ENCODE results near the gene RPS6KL1. TPM values are rescaled to one million over a fixed set of nuclear protein-coding genes. Genes with fewer than 3 reads are reported as not detected.
A peak's percentile ranks its signal among the peaks of the same experiment; 100 is the strongest.

RPS6KL1 gene
- total RNA-seq, 2 donors from 2014 or later, result 4.4 to 10.4 TPM

- H3K27me3 Mint-ChIP-seq (ENCODE audit: insufficient read depth), result no peaks in the 10 kb centered on the region
- Histone ChIP-seq H3K36me3 (ENCODE audit: control insufficient read depth, insufficient read depth, low read length) (no peaks in the 10 kb centered on the region), H3K27ac (ENCODE audit: low read depth, low read length) (no peak overlapping the region), H3K9ac (ENCODE audit: extremely low read depth, low read length, poor library complexity, severe bottlenecking) (no peak overlapping the region), H3K4me3 (ENCODE audit: low read length) (no peak overlapping the region), H3K4me1 (ENCODE audit: control insufficient read depth, insufficient read depth, low read length) (no peaks in the 10 kb centered on the region), H3K9me3 (ENCODE audit: control insufficient read depth, low read length) (no peaks in the 10 kb centered on the region), H3K27me3 (ENCODE audit: control insufficient read depth, insufficient read depth, low read length, poor library complexity, severe bottlenecking) (no peaks in the 10 kb centered on the region)
- 73 to 74% methylated on average over 12 to 17 of the region's 17 CpGs for WGBS, 2 experiments (ENCODE audit: insufficient coverage in 1 of 2, insufficient read length in 1 of 2)
- peak; percentile 85 for TF ChIP-seq CTCF (conservative IDR thresholded peaks at IDR 0.05)
- peak overlapping the region; percentile 44 for H3K27ac Mint-ChIP-seq
- no peak overlapping the region for H3K4me3 Mint-ChIP-seq
- H3K36me3 Mint-ChIP-seq (ENCODE audit: low read depth), result no peaks in the 10 kb centered on the region
- peaks cover 15% of the 10 kb centered on the region for H3K4me1 Mint-ChIP-seq
- no peaks in the 10 kb centered on the region for H3K9me3 Mint-ChIP-seq
- peak; percentile 95 for DNase-seq
Measured at GRCh38 chr14:74945261-74945851, 22.3 kb upstream of the RPS6KL1 start.

DNA sequence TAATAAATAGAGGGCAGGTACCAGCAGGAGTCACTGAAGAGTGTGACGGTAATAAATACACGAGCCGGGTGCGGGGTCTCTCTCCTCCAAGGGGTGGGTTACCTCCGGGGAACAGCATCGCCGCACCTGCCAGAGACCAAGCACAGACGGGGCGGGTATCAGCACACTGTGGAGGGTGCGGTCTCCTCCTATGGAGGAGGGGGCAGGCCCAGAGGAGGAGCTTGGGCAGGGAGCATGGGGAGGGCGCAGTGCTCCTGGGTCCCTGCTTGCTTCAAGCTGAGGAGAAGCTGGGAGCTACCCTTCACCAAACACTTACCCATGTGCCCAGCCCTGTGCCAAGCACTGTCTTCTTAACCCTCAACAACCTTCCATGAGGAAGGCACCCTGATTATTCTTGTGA, 19.5 kb upstream of the RPS6KL1 start:
- 94 to 97% methylated on average over 5 to 10 of the region's 11 CpGs for WGBS, 2 experiments (ENCODE audit: insufficient coverage in 1 of 2, insufficient read length in 1 of 2)
- Histone ChIP-seq H3K4me1 (ENCODE audit: control insufficient read depth, insufficient read depth, low read length) (no peaks in the 10 kb centered on the region), H3K36me3 (ENCODE audit: control insufficient read depth, insufficient read depth, low read length) (no peaks in the 10 kb centered on the region), H3K9ac (ENCODE audit: extremely low read depth, low read length, poor library complexity, severe bottlenecking) (no peak overlapping the region), H3K9me3 (ENCODE audit: control insufficient read depth, low read length) (no peaks in the 10 kb centered on the region), H3K4me3 (ENCODE audit: low read length) (no peak overlapping the region), H3K27ac (ENCODE audit: low read depth, low read length) (no peak overlapping the region), H3K27me3 (ENCODE audit: control insufficient read depth, insufficient read depth, low read length, poor library complexity, severe bottlenecking) (no peaks in the 10 kb centered on the region)
- Mint-ChIP-seq H3K9me3 (no peaks in the 10 kb centered on the region), H3K27ac (no peak overlapping the region), H3K27me3 (ENCODE audit: insufficient read depth) (peaks cover 2% of the 10 kb centered on the region), H3K36me3 (ENCODE audit: low read depth) (no peaks in the 10 kb centered on the region), H3K4me3 (no peak overlapping the region), H3K4me1 (peaks cover 8% of the 10 kb centered on the region)
- TF ChIP-seq CTCF (conservative IDR thresholded peaks at IDR 0.05), result no peak
- no peak for DNase-seq

- Mint-ChIP-seq H3K27ac (peak overlapping the region; percentile 12), H3K4me3 (no peak overlapping the region), H3K27me3 (ENCODE audit: insufficient read depth) (peaks cover 2% of the 10 kb centered on the region), H3K9me3 (no peaks in the 10 kb centered on the region), H3K4me1 (peaks cover 8% of the 10 kb centered on the region), H3K36me3 (ENCODE audit: low read depth) (no peaks in the 10 kb centered on the region)
- WGBS, 2 experiments (ENCODE audit: insufficient coverage in 1 of 2, insufficient read length in 1 of 2), result 85 to 89% methylated on average over 7 to 12 of the region's 12 CpGs
- no peaks in the 10 kb centered on the region for H3K36me3 ChIP-seq (ENCODE audit: control insufficient read depth, insufficient read depth, low read length)
- H3K27ac ChIP-seq (ENCODE audit: low read depth, low read length), result peak overlapping the region; percentile 24
- H3K9me3 ChIP-seq (ENCODE audit: control insufficient read depth, low read length), result no peaks in the 10 kb centered on the region
- no peak for DNase-seq
- TF ChIP-seq CTCF (conservative IDR thresholded peaks at IDR 0.05), result no peak
- no peaks in the 10 kb centered on the region for H3K27me3 ChIP-seq (ENCODE audit: control insufficient read depth, insufficient read depth, low read length, poor library complexity, severe bottlenecking)
- no peak overlapping the region for H3K9ac ChIP-seq (ENCODE audit: extremely low read depth, low read length, poor library complexity, severe bottlenecking)
- H3K4me1 ChIP-seq (ENCODE audit: control insufficient read depth, insufficient read depth, low read length), result no peaks in the 10 kb centered on the region
- H3K4me3 ChIP-seq (ENCODE audit: low read length), result no peak overlapping the region
Measured at GRCh38 chr14:74942181-74942580, 19.1 kb upstream of the RPS6KL1 start.

All from endodermal cell (in vitro differentiated cells).